G401 (cell line): ENCODE data around the gene ATP8B3. TPM values are rescaled to one million over a fixed set of nuclear protein-coding genes. Genes with fewer than 3 reads are reported as not detected.

Experiments
- DNase-seq: peaks from one replicate; pipeline ENCODE4 v3.0.0-alpha.2; 2015; ENCODE audit warnings: low spot score
- in situ Hi-C: cut with HindIII; loops from 2 replicates; pipeline ENCODE4 v1.10.0; 2016; ENCODE audit warnings: low sequenced_read_pairs, mixed read lengths
- total RNA-seq: library from RNA; depleted of rRNA; stranded (reverse); fragments of >200 nt; shearing (Covaris generic); gene quantifications from 2 replicates; pipeline ENCODE4 v1.2.3, GENCODE V29; 2014

Gene ATP8B3
- total RNA-seq, 1 experiment from 2014 or later: 5.5 TPM

DNA sequence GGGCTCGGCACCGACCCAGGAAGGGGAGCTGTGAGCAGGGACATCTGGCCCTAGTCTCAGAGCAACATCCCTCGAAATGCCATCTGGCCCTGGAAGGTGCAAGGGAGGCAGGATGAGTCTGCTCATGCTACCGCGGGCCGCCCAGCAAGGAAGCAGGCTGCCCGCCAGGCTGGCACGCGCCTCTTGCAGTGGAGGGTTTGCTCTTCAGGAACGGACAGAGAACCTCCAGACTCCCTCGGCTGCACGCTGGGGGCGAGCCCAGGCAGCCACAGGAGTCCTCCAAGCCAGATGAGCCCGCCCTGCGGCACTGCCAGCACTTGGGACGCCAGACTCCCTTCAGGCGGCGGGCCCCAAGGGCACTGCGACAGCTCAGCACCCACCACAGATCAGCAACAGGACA, 10.1 kb upstream of the ATP8B3 start:
- peak; percentile 79 for DNase-seq
- in situ Hi-C loops: no loop called here

DNA sequence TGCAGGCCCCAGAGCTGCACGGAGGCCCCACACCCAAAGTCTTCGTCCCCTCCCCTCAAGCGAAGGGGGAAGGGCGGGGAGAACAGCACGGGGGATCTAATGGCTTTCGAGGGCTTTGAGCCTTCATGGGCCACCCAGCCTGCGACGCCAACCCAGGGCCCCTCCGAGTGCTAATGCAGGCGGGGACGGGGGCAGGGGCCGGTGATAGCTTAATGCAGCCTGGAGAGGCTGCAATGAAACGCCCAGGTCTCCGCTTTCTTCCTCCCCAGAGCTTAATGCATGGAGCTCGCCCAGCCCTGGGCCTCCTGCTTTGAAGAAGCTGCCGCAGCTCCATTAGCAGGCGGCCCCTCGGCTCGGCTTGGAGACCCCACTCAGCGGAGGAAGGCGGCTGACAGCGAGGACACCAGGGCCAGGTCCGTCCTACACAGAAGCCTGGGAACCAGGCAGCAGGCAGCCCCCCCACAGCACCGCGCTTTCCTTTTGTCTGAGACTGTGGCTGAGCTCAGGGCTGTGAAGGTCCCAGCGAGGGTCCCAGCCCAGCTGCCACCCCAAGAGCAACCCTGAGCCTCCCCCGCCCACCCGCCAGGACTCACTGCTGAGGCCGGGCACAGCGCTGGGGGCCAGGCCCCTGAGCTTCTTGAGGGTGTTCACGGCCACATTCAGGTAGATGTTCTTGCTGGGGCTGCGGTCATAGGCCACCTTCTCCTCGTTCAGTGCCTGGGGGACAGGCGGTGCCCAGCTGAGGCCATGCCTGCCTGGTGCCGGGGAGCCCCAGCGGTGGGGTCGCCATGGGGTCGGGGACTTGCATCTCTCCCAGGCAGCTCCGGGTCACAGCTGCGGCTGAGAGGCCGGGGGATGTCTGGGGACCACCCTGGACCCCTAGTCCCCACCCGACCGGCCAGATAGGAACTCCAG, 7.5 kb upstream of the ATP8B3 start:
- in situ Hi-C loops: no loop called here
- no peak for DNase-seq

DNA sequence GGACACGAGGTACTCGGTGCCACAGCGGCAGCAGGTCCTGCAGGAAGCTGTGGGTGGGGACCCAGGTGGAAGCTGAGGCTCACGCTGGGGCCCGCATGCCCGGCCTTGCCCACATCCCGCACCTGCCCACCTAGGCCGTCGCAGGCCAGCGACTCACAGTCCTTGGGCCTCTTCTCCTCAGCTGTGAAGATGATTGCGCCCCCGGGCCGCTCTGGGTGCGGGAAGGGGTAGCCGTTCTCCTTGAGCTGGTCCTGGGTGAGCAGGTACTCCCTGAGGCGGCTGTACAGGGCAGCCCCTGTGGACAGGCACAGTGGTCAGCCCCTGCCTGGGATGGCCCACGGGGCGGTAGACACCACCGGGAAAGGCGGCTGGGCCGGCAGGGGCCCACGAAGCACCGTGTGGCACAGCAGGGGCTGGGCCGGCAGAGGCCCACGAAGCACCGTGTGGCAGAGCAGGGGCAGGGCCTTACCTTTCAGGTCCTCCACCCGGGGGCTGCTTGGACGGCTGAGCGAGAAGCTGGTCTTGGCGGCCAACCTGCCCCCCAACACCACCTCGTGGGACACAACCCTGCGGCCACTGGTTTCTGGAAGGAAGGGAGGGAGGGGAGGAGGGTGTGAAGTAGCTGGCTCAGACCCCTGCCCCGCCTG, 6.6 kb upstream of the ATP8B3 start:
- in situ Hi-C loops: no loop called here
- no peak for DNase-seq

DNA sequence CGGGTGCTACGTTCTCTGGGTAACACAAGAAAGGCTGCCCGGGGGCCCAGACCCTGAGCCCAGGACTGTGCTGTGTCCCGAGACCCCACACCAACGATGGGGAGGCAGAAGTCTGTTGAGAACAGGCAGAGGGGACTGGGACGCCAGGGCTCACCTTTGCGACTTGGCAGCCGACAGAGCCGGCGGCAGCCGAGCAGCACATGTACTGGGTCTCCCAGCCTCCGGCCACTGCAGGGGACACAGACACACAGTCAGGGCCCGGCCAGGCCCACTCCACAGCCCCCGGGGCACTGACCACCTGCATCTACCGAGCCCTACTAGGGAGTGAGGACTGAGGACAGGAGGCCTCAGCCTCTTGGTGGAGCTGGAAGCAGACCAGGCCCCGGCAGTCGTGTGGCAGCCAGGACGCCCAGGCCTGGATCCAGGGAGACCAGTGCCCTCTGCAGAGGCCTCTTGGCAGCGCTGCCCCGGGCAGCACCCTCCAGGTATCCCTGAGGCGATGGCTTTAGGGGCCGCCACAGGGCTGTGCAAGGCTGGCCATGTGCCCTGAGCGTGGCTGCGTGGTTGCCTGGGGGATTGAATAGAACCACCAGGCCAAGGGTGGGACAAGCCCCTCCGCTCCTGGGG, 5.6 kb upstream of the ATP8B3 start:
- DNase-seq: no peak
- in situ Hi-C loops: no loop called here

DNA sequence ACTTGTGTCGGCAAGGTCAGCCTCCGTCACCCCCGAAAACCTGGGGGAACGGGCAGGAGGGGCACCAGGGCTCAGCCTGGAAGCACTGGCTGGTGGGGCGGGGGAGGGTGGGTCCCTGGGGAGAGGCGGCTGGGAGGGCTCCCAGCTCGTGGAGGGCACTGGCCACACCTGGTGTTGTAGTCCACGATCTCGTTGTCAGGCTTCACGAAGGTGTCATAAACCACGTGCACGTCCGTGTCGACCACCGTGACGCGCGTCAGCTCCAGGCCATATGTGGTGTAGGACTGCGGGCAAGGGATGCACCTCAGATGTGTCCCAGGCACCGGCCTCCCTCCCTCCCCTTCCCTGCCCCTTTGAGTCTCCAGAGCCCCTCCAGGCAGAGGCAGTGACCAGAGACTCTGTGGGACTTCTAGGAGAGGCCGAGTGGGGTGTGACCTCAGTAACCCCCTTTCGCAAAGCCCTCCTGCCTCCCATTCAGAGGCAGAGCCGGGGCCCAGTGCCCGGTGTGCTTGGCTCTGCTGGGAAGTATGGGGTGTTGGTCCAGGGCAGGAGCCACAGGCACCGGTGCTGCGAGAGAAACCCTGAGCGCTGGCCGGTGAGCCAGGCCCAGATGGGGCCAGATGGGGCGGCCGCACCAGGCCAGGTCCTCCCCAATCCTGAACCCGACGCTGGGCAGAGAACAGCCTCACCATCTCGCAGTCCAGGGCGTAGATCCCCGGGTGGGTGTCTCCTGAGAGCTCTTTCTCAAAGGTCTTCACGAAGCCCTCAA, 4.6 kb upstream of the ATP8B3 start:
- DNase-seq: no peak
- in situ Hi-C loops: no loop called here

DNA sequence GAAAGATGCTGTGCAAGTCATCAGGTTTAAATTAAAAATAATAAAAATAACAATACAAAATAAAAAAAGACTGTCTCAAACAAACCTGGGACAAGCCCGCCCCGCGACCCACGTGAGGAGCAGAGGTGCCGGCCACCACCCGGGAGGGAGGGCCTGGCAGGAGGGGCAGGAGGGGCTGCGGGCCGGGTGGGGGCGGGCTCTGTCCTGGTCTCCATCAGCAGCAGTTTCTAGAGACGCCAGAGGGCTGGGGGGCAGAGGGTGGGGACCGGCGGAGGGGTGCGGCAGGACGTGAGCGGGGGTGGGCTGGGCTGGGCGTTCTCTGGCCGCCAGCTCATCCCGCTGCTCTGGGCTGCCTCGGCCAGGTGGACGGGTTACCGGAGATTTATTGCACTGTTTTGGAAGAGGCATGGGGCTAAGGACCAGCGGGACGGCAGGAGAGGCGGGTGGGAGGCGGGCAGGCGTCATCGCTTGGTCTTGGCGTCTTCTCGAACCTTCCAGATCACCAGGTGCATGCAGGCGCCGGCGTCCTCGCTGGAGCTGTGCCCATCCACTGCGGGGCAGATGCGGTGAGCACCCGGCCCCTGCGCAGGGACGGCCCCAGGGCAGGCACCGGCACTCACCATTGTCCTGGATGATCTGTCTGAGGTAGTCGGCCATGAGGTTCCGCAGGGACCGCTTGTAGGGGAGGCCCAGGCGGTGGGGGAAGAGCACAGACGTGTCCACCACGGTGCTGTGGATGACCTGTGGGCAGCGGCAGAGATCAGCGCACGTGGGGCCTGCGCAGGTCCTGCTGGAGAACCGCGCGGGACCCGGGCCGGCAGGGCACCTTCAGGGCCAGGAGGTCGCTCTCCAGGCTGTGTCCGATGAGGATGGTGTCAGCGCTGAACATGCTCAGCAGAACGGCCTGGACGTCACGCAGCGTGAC, 3.8 kb upstream of the ATP8B3 start:
- in situ Hi-C loops: no loop called here
- DNase-seq: no peak

DNA sequence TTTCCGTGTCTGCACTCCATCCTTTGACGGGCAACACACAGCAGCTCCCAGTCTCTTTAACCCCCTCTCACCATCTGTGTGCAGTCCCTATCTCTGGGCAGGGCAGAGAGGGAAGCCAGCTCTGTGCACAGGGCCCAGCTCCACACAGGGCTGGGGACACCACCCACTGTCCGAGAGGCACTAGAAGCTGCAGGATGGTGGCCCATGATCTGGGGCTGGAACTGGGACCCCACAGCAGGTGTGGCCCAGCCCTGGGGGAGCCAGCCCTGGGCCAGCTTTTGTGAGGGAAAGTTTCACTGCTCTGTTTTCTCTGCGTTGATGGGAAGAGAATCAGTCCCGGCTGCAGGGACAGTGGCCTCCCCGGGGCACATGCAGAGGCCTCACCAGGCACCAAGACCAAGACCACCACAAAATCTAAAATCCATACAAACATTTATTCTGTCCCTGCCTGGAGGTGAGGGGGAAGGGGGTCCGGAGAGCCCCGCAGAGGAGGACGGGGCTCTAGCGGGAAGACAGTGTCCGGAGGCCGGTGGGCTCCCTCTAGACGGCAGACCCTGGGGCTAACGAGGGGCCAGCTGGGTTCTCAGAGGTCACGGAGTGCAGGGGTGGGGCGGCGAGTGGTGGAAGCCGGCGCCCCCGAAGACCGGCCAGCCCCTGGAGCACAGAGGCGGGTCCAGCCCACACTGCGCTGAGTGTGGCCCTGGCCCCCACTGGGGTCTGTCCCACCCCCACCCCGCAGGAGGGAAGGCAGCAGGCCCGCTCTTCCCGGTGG, 2.9 kb upstream of the ATP8B3 start:
- DNase-seq: no peak
- in situ Hi-C loops: no loop called here

DNA sequence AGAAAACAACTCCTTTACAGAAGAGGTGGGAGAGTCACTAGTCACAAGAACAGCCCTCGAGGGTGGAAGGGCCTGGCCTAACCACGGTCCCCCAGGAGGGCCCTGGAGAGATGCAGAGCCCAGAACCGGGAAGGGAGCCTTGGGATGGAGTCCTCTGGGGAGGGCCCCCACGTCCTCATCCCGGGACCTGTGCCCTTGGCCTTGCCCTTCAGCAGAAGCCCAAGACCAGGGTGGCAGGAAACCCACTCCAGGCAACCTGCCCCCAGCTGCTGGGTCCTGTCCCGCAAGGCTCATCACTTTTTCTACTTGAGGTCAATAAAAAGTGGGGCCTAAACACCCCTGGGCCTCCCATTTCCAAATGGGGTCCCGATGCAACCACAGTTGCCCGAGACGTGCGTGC, 2.3 kb upstream of the ATP8B3 start:
- no peak for DNase-seq
- in situ Hi-C loops: no loop called here

DNA sequence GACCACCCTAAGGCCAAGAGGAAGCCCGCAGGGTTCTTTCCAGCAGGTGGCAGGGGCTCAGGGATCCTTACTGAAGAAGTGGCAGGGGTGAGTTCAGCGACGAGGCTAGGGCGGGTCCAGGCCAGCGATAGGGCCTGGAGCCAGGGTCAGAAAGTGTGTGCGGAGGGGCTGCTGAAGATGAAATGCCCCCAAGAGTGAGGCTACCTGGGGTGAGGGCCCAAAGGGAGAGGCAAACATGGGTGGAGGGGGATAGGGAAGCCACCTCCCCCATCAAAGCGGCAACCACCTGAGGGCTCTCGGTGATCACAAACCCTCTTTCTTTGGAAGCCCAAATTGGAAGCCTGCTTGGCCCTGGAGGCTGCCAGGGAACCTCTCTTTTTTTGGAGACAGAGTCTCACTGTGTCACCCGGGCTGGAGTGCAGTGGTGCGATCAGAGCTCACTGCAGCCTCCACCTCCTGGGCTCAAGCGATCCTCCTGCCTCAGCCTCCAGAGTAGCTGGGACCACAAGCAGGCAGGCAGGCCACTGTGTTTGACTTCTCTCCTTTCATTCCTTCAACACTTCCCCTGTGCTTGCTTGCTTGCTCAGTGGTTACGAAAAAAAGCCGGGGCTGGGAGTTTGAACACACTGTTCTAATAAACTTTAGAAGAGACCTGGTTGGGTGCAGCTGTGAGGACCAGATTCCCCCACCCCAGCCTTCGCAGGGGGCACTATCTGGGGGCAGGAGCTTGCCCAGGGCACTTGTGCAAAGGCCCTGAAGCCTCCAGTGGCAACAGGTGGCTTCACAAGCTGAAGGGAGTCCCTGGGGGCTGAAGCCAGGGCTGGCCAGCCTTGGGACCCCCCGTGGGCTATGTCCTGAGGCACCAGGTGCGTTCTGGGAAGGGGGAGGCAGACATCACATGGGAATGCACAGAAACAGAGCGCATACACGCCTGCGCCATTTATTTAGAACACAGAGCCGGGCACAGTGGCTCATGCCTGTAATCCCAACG, 1.4 kb upstream of the ATP8B3 start:
- no peak for DNase-seq
- in situ Hi-C loops: no loop called here

DNA sequence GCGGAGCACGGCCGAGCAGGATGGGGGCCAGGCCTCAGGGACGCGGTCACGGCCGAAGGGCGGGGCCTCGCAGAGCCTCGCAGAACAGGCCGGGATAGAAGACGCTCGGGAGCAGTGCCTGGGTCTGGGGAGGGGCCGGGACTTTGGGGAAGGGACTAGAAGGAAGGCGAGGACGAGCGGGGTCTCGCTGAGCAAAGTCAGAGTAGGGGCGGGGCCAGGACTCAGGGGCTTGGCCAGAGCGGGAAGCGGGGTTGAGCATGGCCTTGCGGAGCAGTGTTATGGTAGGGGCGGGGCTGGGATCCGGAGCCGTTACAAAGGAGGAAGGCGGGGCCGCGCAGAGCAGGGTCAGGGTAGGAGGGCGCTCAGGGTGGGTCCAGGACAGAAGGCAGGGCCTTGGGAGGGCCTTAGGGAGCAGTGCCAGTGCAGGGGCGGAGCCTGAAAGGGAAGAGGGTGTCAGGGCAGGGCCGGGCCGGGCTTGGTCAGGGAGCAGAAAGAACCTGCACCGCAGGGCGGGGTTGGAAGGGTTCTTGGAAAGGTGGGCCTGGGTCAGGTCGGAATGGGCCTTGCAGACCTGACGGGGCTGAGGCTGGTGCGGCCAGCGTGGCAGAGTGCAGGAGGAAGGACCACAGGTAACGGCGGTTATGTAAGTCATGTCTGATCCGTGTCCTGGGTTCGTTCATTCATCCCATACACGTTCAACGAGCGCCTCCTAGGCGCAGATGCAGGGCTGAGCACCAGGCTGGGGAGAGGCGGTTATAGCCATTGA, 533 bp upstream of the ATP8B3 start:
- peak; percentile 84 for DNase-seq
- in situ Hi-C loops: no loop called here

DNA sequence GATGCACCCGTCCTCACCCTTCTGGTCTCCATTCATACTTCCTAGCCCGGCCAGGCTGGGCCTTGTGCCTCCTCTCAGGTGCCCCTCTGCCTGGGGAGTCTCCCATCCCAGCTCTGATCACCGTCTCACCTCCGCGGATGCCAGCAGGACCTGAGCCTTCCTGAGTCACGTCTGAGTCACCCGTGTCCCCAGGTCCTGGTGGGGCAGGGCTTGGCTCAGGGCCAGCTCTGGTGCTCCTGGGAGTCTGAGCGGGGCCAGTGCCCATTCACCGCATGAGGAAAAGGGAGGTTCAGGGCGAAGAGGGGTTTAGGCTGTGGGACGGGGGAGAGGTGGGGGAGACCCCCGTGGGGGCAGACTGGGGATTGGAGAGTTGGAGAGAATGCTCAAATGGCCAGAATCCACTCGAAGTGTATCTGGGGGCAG, 593 bp downstream of the ATP8B3 start:
- in situ Hi-C loops: no loop called here
- peak; percentile 23 for DNase-seq

DNA sequence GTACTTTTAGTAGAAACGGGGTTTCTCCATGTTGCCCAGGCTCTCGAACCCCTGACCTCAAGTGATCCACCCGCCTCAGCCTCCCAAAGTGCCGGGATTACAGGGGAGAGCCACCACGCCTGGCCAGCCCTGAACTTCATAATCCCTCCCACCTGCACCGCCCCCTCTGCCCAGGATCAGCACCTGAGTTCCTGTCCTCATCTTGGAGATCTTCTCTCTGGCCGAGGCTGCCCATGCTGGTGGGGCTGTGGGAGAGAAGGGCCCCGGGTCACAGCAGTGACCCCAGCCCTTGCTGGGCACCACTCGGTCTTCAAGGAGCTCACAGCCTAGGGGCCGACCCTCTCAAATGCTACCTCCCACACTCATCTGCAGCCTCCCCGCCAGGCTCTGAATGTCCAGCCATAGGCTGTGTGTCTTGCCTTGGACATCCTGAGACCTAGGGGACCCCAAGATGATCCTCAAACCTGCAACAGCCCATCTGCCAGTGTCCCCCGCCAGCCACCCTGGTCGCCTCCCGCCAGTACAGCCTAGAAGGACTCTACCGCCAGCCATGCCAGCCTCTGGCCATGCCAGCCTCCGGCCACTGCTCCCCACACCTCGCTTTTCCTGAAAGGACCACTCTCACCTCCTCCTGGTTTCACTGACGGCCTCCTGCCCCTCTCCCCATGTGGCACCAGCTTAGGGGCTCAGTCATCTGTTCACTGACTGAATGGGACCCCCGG, 1.5 kb downstream of the ATP8B3 start:
- no peak for DNase-seq
- in situ Hi-C loops: no loop called here

DNA sequence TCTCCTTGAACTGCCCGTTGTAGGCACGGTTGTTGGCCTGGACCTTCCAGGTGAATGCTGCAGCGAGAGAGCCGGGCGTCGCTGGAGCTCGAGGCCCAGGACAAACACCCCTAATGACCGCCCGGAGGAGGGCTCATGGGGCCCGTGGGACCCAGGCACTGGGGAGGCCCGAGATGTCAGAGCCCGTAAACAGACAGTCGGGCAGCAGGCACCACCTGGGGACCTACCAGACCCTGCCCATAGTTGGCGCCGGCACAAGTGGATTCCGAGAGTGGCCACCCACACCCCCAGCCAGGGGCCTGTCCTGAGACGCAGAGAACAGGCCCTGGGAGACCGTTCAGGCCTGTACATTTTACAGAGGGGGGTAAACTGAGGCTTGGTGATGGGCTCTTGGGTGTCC, 2.4 kb downstream of the ATP8B3 start:
- in situ Hi-C loops: no loop called here
- no peak for DNase-seq

DNA sequence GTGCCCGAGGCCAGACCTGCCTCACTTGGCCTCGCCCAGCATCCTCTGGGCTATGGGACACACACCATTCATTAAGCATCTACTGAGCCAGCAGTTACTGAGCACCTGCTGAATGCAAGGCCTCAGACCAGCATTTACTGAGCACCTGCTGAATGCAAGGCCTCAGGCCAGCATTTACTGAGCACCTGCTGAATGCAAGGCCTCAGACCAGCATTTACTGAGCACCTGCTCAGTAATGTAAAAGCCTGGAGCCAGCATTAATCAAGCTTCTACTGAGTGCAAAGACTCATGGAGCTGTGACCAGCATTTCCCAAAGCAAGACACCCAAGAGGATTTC, 3.7 kb downstream of the ATP8B3 start:
- no peak for DNase-seq
- in situ Hi-C loops: no loop called here

DNA sequence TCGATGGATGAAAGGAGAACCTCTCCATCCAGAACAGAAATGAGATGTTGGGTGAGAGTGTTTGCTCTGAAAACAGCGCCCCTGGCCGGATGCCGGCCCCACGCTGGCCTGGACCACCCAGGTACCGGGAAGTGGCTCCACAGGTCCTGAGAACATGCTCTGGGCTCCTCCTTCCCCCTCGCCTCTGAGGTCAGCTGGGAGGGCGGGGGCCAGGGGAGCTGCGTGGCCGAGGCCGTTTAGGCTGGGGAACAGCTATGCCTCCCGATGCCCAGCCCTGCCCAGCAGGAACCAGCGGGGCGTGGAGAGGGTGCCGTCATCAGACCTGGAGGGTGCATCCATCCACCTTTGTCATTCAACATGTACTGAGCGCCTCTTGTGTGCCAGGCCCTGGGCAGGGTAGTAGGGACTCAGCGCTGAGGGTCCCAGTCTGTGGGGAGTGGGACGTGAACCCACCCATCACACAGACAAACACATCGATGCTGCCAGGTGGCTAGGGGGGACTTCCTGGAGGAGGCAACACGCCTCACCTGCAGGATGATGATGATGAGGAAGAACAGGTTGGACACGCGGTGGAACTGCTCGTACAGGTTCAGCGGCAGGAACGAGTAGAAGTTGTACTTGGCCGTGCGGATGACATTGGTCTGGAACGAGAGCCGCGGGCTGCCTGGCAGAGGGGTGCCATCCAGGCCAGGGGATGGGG, 4.2 kb downstream of the ATP8B3 start:
- no peak for DNase-seq
- in situ Hi-C loops: no loop called here
